GM12878 (cell line): ENCODE measurements around the gene SPTA1. TPM values are rescaled to one million over a fixed set of nuclear protein-coding genes. Genes with fewer than 3 reads are reported as not detected.

Experiments
- ATAC-seq: fragments of 200-7000 bp; cut with Tn5 transposase; 3 replicates; pipeline ENCODE4 v1.9.1; 2020; ENCODE audit warnings: mild to moderate bottlenecking, moderate library complexity
- BruUV-seq: library from RNA; stranded (reverse); fragments of 400-500 nt; replicated peaks from 2 replicates; lab custom pipeline; 2021; lab: Mats Ljungman, UMichigan
- CTCF ChIA-PET: fragments of 300-600 bp; sonication (Branson Sonifier 250); formaldehyde crosslinking; extraction: SDS; loops from one replicate; lab custom pipeline; 2021; ENCODE audit warnings: inconsistent platforms; lab: Yijun Ruan, JAX
- POLR2A ChIA-PET: fragments of 350-600 bp; formaldehyde crosslinking; extraction: SDS; loops from one replicate; lab custom pipeline; 2021; ENCODE audit warnings: inconsistent platforms; lab: Charles Lee
- RAD21 ChIA-PET: fragments of 300-600 bp; sonication (Branson Sonifier 250); formaldehyde crosslinking; loops from one replicate; lab custom pipeline; 2023; ENCODE audit warnings: antibody characterized with exemption; ENCODE audit not compliant: unreplicated experiment; lab: Charles Lee
- SMC1A ChIA-PET: fragments of 300-600 bp; sonication (Branson Sonifier 250); formaldehyde crosslinking; loops from one replicate; lab custom pipeline; 2023; ENCODE audit not compliant: unreplicated experiment, uncharacterized antibody; lab: Charles Lee
- DNase-seq: peaks from one replicate; pipeline ENCODE4 v3.0.0-alpha.2; 2011; ENCODE audit warnings: low read depth, low spot score
- FAIRE-seq: peaks from 3 replicates; lab custom pipeline; 2011; peaks lifted over from hg19 to GRCh38; lab: Jason Lieb, UNC
- H2AFZ ChIP-seq: 2 replicates; pipeline ENCODE4 v1.6.0; 2011; ENCODE audit warnings: low read depth, low read length, control low read depth; ENCODE audit not compliant: control insufficient read depth
- H3K27ac ChIP-seq: 2 replicates; pipeline ENCODE4 v1.5.1; 2011; ENCODE audit warnings: control low read depth; ENCODE audit not compliant: control insufficient read depth, insufficient read depth
- H3K27me3 ChIP-seq, 2 experiments: replicated peaks in 1 of 2; 2 replicates each; pipeline versions ENCODE4 v1.6.0 to v1.6.1; 2011; ENCODE audit warnings: low read length in 1 of 2; ENCODE audit not compliant: control insufficient read depth in 2 of 2, insufficient read depth in 2 of 2
- H3K36me3 ChIP-seq, 2 experiments: 2 replicates each; pipeline ENCODE4 v1.5.1; 2011; ENCODE audit warnings: low read length in 1 of 2; ENCODE audit not compliant: control insufficient read depth in 2 of 2, insufficient read depth in 2 of 2
- H3K4me1 ChIP-seq: 2 replicates; pipeline ENCODE4 v1.6.1; 2011; ENCODE audit warnings: mild to moderate bottlenecking, low read length, moderate library complexity, mixed read lengths; ENCODE audit not compliant: control insufficient read depth, insufficient read depth
- H3K4me2 ChIP-seq: 2 replicates; pipeline ENCODE4 v1.6.0; 2011; ENCODE audit warnings: control low read depth; ENCODE audit not compliant: control insufficient read depth, insufficient read depth
- H3K4me3 ChIP-seq: fragments of 200-600 bp; sonication (generic); 2 replicates; pipeline ENCODE4 v1.5.1; 2016
- H3K79me2 ChIP-seq: 2 replicates; pipeline ENCODE4 v1.6.0; 2011; ENCODE audit warnings: low read length; ENCODE audit not compliant: control insufficient read depth, insufficient read depth
- H3K9ac ChIP-seq: 2 replicates; pipeline ENCODE4 v1.8.0; 2011; ENCODE audit warnings: low read length, control low read depth, mixed read lengths; ENCODE audit not compliant: control insufficient read depth, insufficient read depth
- H3K9me3 ChIP-seq: replicated peaks from 3 replicates; pipeline ENCODE4 v1.5.1; 2011; ENCODE audit warnings: mild to moderate bottlenecking, low read length; ENCODE audit not compliant: control insufficient read depth, insufficient read depth
- H4K20me1 ChIP-seq: 2 replicates; pipeline ENCODE4 v1.6.0; 2011; ENCODE audit not compliant: control insufficient read depth, insufficient read depth
- BRCA1 ChIP-seq: IDR thresholded peaks from 2 replicates; pipeline ENCODE4 v1.6.1; 2011; ENCODE audit warnings: low read depth, low read length, improper control_type of control experiment
- CREB1 ChIP-seq: IDR thresholded peaks from 2 replicates; pipeline ENCODE4 v1.6.1; 2012; ENCODE audit warnings: low read depth, mild to moderate bottlenecking, inconsistent platforms
- ETV6 ChIP-seq, 2 experiments: fragments of 450-650 bp in 1 of 2; IDR thresholded peaks in 1 of 2; conservative IDR thresholded peaks in 1 of 2; 2 replicates each; pipeline ENCODE4 v1.6.1; 2014; ENCODE audit warnings: antibody characterized with exemption in 1 of 2, borderline replicate concordance in 1 of 2, low read depth in 1 of 2, mild to moderate bottlenecking in 1 of 2, moderate library complexity in 1 of 2
- IRF4 ChIP-seq: IDR thresholded peaks from 2 replicates; pipeline ENCODE4 v1.6.1; 2011; ENCODE audit warnings: low read depth, low read length
- JUND ChIP-seq: IDR thresholded peaks from 2 replicates; pipeline ENCODE4 v1.6.1; 2012; ENCODE audit warnings: low read depth, mild to moderate bottlenecking, low read length, improper control_type of control experiment, moderate library complexity
- LARP7 ChIP-seq: fragments of 450-650 bp; IDR thresholded peaks from 2 replicates; pipeline ENCODE4 v1.6.1; 2017; ENCODE audit warnings: mild to moderate bottlenecking
- NFXL1 ChIP-seq: fragments of 450-650 bp; IDR thresholded peaks from 2 replicates; pipeline ENCODE4 v1.6.1; 2017; ENCODE audit warnings: antibody characterized with exemption, mild to moderate bottlenecking, borderline replicate concordance
- NFYA ChIP-seq: IDR thresholded peaks from 2 replicates; pipeline ENCODE4 v1.6.1; 2011; ENCODE audit warnings: low read depth, mild to moderate bottlenecking, low read length, improper control_type of control experiment, borderline replicate concordance
- NFYB ChIP-seq: IDR thresholded peaks from 2 replicates; pipeline ENCODE4 v1.6.1; 2011; ENCODE audit warnings: low read depth, mild to moderate bottlenecking, low read length, improper control_type of control experiment, moderate library complexity; ENCODE audit not compliant: insufficient read depth
- SIN3A ChIP-seq: IDR thresholded peaks from 2 replicates; pipeline ENCODE4 v1.6.1; 2012; ENCODE audit warnings: low read depth, low read length, improper control_type of control experiment
- SUPT20H ChIP-seq: IDR thresholded peaks from 2 replicates; pipeline ENCODE4 v1.6.1; 2011; ENCODE audit warnings: low read depth, mild to moderate bottlenecking, low read length, moderate library complexity, borderline replicate concordance; ENCODE audit not compliant: control insufficient read depth
- ZBTB40 ChIP-seq: fragments of 450-650 bp; IDR thresholded peaks from 2 replicates; pipeline ENCODE4 v1.6.1; 2016; ENCODE audit warnings: mild to moderate bottlenecking, moderate library complexity, borderline replicate concordance
- whole genome bisulfite sequencing: methylation state at CpG from one replicate; pipeline ENCODE4 v1.1.6; 2016; ENCODE audit warnings: low lambda C conversion rate; ENCODE audit not compliant: insufficient replicate concordance, insufficient coverage; ENCODE audit errors: missing lambda C conversion rate; 5-methylcytosine and 5-hydroxymethylcytosine counted together
- in situ Hi-C: fragments of 300-500 bp; cut with MboI; formaldehyde crosslinking; loops from 9 replicates; pipeline ENCODE4 v1.14.3; 2018; ENCODE audit warnings: mixed read lengths
- intact Hi-C: fragments of 100-400 bp; cut with micrococcal nuclease; formaldehyde crosslinking; loops from one replicate; pipeline ENCODE4 v1.14.2; 2022; ENCODE audit not compliant: unreplicated experiment
- polyA plus RNA-seq, 11 experiments: library from polyadenylated mRNA; depleted of rRNA in 4 of 11; unstranded in 6 of 11; stranded (reverse) in 5 of 11; fragments of >200 nt; fragmentation: Nextera tagmentation in 4 of 11; fragmentation: Illumina TruSeq in 1 of 11; extraction: Ambion mirVana in 4 of 11; extraction: Trizol in 1 of 11; gene quantifications; 1 replicate in 1 of 11; 2 replicates in 10 of 11; pipeline versions ENCODE4 v1.2.1 to v1.2.3, GENCODE V29; 2011 to 2016; ENCODE audit warnings: inconsistent platforms in 2 of 11, missing spikeins in 2 of 11, low read depth in 1 of 11
- total RNA-seq, 4 experiments: library from RNA; depleted of rRNA in 3 of 4; stranded (reverse); fragments of >200 nt in 3 of 4; fragmentation: Illumina TruSeq in 1 of 4; extraction: Trizol in 1 of 4; gene quantifications; 2 replicates each; pipeline versions ENCODE4 v1.2.1 to v1.2.3, GENCODE V29; 2013 to 2021
- TF ChIP-seq, protein P1 (sequence below): fragments of 450-650 bp; formaldehyde crosslinking; IDR thresholded peaks from 2 replicates; pipeline ENCODE4 v1.4.0; 2022; ENCODE audit warnings: mild to moderate bottlenecking, moderate library complexity
- TF ChIP-seq, protein P2 (sequence below): IDR thresholded peaks from 2 replicates; pipeline ENCODE4 v1.6.1; 2011; ENCODE audit warnings: borderline replicate concordance, low read depth, mild to moderate bottlenecking, moderate library complexity, low read length; ENCODE audit not compliant: insufficient read depth, poor library complexity, severe bottlenecking

SPTA1 gene
- total and polyA plus RNA-seq, 10 of the 15 experiments (the other 5 are each of a cell fraction or from before 2014, with no cell fraction given): under 0.01 to 0.21 (median 0.12) TPM; not detected in 5

DNA sequence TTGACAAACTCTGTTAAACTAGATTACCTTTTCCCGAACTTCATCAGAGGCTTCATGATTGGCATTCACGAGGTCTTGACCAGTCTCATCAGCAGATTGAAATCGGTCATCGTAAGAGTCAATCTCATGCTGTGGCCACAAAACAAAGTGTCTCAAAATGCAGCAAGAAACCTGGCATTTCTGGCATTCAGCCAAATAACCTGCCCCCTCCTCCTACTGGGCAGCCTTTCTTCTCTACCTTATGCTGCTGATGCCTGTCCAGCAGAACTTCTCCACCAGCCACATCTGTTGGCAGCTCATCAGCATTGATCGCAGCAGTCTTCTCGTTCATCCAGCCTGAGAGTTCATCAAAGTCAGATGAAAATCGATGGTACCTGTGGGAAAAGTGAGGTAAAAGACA is 12.2 kb downstream of the SPTA1 start:
- no TSS peak for BruUV-seq
- no peak for DNase-seq
- no peaks in the 10 kb centered on the region for H4K20me1 ChIP-seq
- TF ChIP-seq NFYB: no peak
- TF ChIP-seq IRF4: no peak
- TF ChIP-seq SUPT20H: no peak
- TF ChIP-seq BRCA1: no peak
- TF ChIP-seq NFXL1: no peak
- TF ChIP-seq ZBTB40: no peak
- TF ChIP-seq, protein P1, sequence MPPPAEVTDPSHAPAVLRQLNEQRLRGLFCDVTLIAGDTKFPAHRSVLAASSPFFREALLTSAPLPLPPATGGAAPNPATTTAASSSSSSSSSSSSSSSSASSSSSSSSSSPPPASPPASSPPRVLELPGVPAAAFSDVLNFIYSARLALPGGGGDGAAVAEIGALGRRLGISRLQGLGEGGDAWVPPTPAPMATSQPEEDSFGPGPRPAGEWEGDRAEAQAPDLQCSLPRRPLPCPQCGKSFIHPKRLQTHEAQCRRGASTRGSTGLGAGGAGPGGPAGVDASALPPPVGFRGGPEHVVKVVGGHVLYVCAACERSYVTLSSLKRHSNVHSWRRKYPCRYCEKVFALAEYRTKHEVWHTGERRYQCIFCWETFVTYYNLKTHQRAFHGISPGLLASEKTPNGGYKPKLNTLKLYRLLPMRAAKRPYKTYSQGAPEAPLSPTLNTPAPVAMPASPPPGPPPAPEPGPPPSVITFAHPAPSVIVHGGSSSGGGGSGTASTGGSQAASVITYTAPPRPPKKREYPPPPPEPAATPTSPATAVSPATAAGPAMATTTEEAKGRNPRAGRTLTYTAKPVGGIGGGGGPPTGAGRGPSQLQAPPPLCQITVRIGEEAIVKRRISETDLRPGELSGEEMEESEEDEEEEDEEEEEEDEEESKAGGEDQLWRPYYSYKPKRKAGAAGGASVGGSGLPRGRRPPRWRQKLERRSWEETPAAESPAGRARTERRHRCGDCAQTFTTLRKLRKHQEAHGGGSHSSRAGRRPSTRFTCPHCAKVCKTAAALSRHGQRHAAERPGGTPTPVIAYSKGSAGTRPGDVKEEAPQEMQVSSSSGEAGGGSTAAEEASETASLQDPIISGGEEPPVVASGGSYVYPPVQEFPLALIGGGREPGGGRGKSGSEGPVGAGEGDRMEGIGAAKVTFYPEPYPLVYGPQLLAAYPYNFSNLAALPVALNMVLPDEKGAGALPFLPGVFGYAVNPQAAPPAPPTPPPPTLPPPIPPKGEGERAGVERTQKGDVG (CRISPR knock-in tag): no peak
- TF ChIP-seq ETV6 (conservative IDR thresholded peaks at IDR 0.05 in 1 of 2, IDR thresholded peaks at IDR 0.05 in 1 of 2; ENCODE audit: borderline replicate concordance in 1 of 2, low read depth in 1 of 2): no peak
- TF ChIP-seq LARP7: no peak
- TF ChIP-seq CREB1: no peak
- TF ChIP-seq, protein P2, sequence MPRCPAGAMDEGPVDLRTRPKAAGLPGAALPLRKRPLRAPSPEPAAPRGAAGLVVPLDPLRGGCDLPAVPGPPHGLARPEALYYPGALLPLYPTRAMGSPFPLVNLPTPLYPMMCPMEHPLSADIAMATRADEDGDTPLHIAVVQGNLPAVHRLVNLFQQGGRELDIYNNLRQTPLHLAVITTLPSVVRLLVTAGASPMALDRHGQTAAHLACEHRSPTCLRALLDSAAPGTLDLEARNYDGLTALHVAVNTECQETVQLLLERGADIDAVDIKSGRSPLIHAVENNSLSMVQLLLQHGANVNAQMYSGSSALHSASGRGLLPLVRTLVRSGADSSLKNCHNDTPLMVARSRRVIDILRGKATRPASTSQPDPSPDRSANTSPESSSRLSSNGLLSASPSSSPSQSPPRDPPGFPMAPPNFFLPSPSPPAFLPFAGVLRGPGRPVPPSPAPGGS: no peak
- no peak for TF ChIP-seq NFYA
- no peak for TF ChIP-seq JUND
- no peak for TF ChIP-seq SIN3A
- TF ChIP-seq, all 136 proteins: peak for 0
- no peaks in the 10 kb centered on the region for H3K9me3 ChIP-seq
- no peak for ATAC-seq
- ChIA-PET SMC1A (no interaction called here), POLR2A (no interaction called here), CTCF (no interaction called here), RAD21 (no interaction called here)
- FAIRE-seq: no peak
- H2AFZ ChIP-seq: no peak overlapping the region
- 50% methylated on average over 7 of the region's 7 CpGs for WGBS
- H3K4me2 ChIP-seq: no peak overlapping the region
- H3K36me3 ChIP-seq: no peaks in the 10 kb centered on the region
- H3K27ac ChIP-seq: no peak overlapping the region
- intact Hi-C loops (no loop called here), in situ Hi-C loops (no loop called here)
- no peaks in the 10 kb centered on the region for H3K4me1 ChIP-seq
- no peak overlapping the region for H3K9ac ChIP-seq
- H3K79me2 ChIP-seq: no peaks in the 10 kb centered on the region
- no peak overlapping the region for H3K4me3 ChIP-seq
- H3K27me3 ChIP-seq: no peaks in the 10 kb centered on the region
